Cardiac septum (tissue), 1 donor: ENCODE data around the gene ARNT2. TPM values are rescaled to one million over a fixed set of nuclear protein-coding genes. Genes with fewer than 3 reads are reported as not detected.
"Not testable (repeated sequence)": the region's sequence is repeated elsewhere in the genome, so short reads cannot be mapped to it uniquely, and the experiment has no call there.

Source experiments
- DNase-seq: peaks from one replicate; pipeline ENCODE4 v3.0.0-alpha.2; 2020; ENCODE audit warnings: low spot score
- intact Hi-C: fragments of 100-400 bp; cut with DNase I; formaldehyde crosslinking; loops from one replicate; pipeline ENCODE4 v1.14.0; 2022
- total RNA-seq: library from RNA; stranded (reverse); fragmentation: NEBNext Ultra II Directional; extraction: Animal tissue kit (Norgen Biotek cat#: 25700); gene quantifications from one replicate; pipeline ENCODE4 v1.2.1, GENCODE V29; 2021
- donor health status: DM: no; HTN: no; CAD: no.

ARNT2 gene
- total RNA-seq, 1 donor from 2014 or later, result 4.7 TPM

DNA sequence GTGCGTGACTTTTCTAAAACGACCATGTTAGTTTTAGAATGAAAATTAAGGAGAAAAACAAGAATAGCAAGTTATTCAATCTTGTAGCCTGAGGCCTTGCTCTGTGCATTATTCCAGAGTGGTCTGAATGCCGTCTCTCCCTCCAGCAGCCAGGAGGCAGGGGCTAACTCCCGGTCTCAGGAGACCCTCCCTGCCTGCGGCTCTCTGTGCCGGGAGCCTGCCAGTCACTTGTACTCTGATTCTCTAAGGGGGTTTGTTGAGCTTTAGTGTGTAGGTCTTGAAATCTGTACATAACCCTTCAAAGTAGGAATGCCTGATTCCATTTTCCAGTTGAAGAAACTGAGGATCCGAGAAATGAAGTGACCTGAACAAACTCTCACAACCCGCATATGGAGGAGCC, 97.3 kb downstream of the ARNT2 start:
- intact Hi-C loops, result no loop called here
- no peak for DNase-seq

DNA sequence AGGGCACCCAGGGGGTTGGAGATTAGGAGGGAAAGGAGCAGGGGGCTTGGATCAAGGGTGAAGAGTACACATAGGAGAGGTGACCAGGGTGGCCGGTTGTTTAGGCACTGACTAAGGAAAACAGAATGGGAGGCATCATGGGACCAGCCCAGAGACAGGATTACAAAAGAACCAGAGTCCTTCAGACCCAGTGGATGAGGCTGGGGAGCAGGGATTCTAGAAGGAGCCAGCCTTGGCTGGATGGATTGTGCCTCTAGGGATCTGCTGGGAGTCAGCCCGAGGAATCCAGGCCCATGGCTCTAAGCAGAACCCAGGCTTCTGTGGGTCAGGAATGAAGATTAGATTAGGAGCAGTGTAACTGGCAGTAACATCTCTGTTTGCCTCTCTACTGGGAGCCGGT, 98.6 kb downstream of the ARNT2 start:
- no peak for DNase-seq
- intact Hi-C loops, result no loop called here

DNA sequence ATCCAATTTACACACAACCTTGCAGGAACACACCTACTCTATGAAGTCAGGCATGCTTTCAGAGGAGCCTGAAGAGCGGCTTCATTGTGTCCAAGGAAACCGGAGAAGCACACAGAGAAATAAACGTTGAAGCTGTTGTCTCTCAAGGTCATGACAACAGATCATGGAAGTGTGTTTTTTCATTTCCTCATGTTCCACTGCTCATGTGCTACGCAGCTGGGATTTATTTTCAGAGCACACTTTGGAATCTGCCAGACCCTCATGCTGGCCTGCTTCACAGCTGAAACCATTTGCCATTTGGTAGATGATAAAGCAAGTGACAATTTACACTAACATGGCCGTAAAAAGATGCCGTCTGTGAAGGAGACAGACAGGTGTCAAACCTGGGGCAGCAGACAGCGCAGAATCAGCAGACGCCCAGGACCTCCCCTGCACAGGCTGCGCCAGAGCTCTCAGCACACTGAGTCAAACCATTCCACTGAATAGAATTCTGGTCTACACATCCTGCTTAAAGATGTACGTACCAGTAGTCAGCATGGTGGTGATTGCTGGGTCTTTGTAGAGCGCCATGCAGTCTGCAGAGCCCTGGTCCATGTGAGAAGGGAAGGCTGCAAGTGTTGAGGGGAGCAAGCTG, 99.3 kb downstream of the ARNT2 start:
- intact Hi-C loops, result no loop called here
- DNase-seq, result no peak

DNA sequence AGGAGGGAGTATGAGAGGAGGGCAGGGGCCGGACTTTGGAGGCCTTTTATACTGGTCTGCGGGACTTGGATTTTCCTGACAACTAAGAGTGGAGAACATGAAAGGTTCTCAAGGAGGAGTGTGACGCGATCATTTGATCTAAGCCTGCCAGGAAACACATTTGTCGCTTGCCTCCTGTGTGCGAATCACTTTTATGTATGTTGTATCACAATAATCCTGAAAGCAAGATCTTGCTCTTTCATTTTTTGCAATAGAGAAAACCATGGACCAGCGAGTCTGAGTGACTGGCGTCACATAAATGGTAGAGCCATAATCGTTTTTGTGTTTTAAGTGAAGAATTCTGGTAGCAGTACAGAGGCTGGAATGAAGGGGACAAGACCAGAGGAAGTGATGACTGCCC, 100.7 kb downstream of the ARNT2 start:
- intact Hi-C loops, result loop anchor here (5.0 kb wide), 1 partner anchor 43 kb away; no protein-coding TSS in a partner anchor
- no peak for DNase-seq

DNA sequence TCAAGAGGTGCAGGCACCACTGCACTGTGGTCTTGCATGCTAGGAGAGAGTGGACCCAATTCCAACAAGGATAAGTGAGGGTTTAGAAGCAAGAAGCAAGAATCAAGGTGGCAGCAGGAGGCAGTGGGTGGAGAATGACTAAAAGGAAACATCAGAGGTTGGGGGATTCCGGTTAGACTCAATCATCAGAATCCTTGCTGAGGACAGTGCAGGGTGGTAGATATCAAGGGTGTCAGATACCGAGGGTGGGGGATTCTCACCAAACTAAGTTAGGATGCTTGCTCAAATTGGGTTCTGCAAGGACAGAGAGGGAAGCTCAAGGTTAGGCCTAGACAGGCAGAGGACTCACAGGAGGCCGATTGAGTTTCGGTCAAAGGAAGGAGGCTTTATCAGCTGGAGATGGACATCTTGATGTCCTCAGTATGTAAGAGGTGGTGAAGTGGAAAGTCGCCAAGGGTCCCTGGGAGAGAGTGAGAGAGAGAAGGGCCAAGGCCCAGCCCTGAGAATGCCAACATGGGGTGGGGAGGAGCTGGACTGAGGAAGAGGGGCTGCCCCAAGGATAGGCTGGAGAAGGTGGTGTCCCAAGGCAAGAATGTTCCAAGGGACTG, 102.2 kb downstream of the ARNT2 start:
- intact Hi-C loops, result loop anchor here (5.0 kb wide), 1 partner anchor 44 kb away; no protein-coding TSS in a partner anchor
- no peak for DNase-seq

DNA sequence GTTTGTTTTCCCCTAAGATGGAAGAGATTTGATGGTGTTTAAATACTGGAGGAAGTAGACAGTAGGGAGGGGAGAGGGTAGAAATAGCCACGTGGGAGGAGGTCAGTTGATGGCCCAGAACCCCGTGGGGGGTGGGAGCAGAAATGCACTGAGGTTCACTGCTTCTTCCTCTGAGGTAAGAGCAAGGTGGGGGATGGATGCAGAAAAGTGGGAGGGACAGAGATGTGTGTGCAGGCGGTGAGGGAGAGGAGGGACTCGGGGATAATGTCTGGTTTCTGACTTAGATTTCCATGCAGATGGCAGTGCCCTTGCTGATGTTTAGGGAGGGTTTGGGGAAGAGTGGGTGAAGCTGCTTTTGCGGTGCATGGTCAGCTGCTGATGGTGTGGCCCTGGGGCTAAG, 102.9 kb downstream of the ARNT2 start:
- intact Hi-C loops, result loop anchor here (5.0 kb wide), 1 partner anchor 45 kb away; no protein-coding TSS in a partner anchor

DNA sequence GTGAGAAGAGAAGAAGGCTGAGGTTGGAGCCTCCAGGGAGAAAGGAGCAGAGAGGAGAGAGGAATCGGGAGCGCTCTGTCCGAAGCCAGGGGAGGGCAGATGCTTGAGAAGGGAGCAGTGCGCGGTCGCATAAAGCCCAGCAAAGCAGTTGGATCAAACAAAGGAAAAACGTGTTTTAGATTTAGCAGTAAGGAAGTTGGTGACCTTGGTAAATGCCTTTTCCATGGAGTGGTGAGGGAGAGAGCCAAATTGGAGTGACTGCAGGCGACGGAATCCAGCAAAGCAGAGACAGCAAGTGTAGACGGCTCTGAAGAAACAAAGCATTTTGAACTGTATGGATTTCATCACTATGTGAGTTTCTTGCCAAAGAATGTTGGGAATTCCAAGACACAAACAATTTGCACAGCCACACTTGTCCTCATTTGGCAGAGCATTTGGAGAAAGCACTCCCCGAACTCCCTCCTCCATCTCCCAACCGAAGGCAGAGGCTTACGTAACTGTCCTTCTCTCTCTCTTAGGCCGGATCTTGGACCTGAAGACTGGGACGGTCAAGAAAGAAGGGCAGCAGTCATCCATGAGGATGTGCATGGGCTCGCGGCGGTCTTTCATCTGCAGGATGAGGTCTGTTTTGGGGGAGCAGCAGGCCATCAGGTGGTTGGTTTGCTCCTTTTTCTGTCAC, 103.6 kb downstream of the ARNT2 start:
- intact Hi-C loops, result loop anchor here (5.0 kb wide), 1 partner anchor 45 kb away; no protein-coding TSS in a partner anchor
- no peak for DNase-seq

More for the DNA sequence above, 102.9 kb downstream of the ARNT2 start:
- no peak for DNase-seq

DNA sequence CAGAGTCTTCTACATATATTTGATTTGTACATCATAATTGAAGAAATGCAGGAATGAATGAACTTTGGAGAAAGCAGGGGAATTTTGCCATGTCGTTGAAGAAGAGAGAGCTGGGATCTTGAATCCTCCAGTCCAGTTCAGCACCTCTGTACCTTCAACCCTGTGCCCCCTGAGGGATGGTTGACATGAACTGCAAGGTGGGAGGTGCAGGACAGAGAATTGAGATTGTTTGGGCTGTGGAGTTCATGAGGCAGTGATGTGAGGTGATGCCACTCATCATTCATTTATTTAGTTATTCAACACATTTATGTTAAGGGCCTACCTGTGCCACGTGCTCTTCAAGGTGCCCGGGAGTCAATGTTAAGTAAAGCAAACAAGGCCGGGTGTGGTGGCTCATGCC, 104.6 kb downstream of the ARNT2 start:
- no peak for DNase-seq

DNA sequence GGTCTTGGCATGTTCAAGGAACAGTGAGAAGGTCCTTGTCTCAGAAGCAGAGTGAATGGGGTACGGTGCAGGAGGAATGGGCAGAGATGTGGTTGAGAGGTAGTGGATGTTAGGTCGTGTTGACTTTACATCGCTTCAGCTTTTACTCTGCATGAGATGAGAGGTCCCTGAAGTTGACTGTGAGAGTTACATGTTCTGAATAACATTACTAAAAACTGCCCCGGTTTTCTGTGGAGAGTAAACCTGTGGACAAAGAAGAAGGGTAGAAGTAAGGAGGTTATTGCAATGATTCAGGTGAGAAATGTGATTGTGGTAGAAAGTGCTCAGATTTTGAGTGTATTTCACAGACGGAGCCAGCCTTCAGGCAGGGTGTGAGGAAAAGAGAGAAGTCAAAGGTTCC, 105.6 kb downstream of the ARNT2 start:
- intact Hi-C loops, result loop anchor here (5.0 kb wide), 1 partner anchor 47 kb away; no protein-coding TSS in a partner anchor
- DNase-seq, result no peak

More for the DNA sequence above, 104.6 kb downstream of the ARNT2 start:
- intact Hi-C loops, result loop anchor here (5.0 kb wide), 1 partner anchor 46 kb away; no protein-coding TSS in a partner anchor

DNA sequence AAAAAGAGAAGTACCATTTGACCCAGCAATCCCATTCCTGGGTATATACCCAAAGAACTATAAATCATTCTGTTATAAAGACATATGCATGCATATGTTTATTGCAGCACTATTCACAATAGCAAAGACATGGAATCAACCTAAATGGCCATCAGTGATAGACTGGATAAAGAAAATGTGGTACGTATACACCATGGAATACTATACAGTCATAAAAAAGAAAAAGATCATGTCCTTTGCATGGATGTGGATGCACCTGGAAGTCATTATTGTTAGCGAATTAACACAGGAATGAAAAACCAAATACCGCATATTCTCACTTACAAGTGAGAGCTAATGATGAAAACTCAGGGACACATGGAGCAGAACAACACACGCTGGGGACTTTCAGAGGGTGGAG, 106.8 kb downstream of the ARNT2 start:
- DNase-seq, intact Hi-C loops: not testable (repeated sequence)

DNA sequence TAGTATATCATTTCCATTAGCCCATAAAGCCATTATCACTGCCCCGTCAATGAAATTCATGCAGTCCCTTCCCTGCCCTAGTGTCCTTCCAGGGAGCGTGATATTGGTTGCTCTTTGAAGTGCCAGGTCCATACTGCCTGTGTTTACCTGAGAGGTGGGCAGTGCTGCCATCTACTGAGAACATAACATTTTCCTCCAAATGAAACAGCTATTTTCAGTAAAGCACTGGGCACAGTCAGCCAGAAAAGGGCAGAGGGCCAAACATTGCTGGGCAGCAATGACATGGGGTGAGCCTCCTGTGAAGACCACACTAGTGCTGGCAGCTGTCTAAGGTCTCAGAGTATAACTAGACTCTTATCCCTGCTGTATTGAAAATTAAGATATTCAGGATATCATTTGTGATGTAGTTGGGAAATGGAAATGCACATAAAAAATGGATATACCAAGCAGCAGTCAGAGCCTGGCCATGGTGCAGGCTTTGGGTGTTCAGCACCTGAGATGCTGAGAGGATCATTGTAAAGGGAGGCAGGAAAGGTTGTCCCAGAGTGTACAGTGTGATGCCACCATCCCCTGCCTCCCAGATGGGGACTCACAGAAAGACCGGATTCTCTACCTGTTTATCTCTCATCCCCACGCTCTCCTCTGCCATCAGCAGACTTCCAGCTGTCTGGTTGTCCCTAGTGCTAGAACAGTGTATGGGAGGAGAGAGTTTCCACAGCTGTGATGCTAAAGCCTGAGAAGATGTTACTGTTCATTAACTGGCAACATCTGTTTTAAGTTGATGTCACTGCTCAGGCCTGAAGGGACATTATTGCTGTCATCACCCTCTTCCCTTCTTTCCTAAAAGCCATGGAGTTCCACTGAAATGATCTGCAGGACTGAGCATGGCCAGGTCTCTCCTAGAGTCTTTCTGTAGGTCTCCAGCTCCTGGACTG, 108.8 kb downstream of the ARNT2 start:
- no peak for DNase-seq
- intact Hi-C loops, result no loop called here

DNA sequence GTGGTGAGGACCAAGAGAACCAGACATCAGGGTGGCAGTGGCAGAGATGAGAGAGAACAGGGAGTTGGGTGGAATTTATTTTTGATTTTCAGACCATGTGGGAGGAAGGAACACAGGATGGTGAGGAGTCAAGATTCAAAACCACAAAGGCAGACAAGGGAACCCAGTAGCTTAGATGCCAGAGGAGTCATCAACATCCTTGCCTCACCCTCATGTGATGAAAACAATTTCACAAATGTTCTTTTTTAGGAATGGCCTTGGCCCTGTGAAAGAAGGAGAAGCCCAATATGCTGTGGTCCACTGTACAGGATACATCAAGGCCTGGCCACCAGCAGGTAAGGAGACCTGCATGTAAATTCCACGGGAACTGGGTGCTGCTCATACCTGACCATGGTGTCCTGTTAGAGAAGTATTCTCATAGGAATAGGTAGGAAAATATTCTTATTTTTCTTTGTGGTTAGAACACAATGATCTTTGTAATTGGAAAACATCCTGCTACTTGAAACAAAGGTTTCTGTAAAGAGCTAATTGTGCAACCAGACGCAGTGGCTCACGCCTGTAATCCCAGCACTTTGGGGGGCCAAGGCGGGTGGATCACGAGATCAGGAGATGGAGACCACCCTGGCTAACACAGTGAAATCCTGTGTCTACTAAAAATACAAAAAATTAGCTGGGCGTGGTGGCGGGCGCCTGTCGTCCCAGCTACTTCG, 110.0 kb downstream of the ARNT2 start:
- DNase-seq, result no peak
- intact Hi-C loops, result no loop called here

DNA sequence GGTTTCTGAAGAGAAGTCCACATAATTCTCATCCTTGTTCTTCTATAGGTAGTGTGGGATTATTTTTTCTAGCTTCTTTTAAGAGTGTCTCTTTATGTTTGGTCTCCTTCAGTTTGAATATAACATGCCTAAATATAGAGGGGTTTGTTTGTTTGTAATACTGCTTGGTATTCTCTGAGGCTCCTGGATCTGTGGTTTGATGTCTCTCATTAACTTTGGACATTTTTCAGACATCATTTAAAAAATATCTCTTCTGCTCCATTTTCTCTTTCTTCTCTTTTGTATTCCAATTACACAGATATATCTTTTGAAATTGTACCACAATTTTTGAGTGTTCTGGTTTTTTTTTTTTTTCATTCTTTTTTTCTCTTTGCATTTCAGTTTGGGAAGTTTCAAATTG, 113.1 kb downstream of the ARNT2 start:
- intact Hi-C loops, result no loop called here

DNA sequence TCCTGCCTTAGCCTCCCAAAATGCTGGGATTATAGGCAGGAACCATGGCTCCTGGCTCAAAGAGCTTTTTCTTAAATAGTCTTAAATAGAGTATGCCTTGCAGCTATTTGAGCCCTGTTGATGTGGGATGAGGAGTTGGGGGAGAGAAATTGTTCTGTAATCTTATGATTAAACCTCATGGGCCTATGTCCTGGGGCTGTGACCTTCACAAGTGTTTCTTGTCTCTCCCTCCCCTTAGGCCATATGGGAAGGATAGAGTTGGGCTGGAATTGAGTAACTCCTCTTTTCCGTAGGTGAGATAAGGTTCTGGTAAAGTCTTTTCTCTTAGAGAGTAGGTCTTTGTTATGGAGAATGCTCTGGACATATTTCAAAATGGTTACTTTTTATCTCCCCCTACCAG, 114.3 kb downstream of the ARNT2 start:
- no peak for DNase-seq
- intact Hi-C loops, result no loop called here

More for the DNA sequence above, 113.1 kb downstream of the ARNT2 start:
- no peak for DNase-seq

DNA sequence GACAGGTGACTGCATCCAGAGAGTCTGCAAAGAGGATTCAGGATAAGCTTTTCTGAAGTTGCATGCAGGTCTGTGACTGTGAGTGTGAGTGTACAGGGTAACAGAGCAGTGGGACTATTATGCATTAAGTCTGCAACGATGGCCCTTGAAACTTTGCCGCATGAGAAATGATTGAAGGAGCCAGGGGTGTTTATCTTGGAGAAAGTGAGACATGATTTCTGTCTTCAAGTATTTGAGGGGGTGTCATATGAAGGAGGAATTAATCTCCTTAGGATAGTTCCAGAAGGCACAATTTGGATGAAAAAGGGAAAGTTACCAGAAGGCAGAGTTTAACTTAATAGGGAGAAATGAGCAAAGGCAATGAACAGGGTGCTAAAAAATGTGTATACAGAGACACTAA, 119.6 kb downstream of the ARNT2 start:
- no peak for DNase-seq
- intact Hi-C loops, result no loop called here

DNA sequence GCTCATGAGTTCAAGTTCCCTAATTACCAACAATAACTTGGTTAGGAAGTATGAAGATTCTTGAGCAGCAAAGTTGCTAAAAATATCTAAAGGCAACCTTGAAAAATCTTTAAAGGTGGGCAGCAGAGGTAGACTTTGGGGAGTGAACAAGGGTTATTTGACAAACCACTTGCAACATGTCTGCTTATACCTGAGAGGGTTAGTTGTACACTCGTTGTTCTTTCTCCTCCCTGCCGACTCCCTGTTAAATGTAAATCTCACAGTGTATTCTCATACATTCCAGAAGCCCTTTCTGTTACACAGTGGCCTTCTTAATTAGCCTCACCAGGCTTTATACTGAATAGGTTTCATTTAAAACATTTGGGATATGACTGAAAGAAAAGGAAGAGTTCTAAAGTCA, 121.7 kb downstream of the ARNT2 start:
- intact Hi-C loops, result no loop called here
- no peak for DNase-seq

DNA sequence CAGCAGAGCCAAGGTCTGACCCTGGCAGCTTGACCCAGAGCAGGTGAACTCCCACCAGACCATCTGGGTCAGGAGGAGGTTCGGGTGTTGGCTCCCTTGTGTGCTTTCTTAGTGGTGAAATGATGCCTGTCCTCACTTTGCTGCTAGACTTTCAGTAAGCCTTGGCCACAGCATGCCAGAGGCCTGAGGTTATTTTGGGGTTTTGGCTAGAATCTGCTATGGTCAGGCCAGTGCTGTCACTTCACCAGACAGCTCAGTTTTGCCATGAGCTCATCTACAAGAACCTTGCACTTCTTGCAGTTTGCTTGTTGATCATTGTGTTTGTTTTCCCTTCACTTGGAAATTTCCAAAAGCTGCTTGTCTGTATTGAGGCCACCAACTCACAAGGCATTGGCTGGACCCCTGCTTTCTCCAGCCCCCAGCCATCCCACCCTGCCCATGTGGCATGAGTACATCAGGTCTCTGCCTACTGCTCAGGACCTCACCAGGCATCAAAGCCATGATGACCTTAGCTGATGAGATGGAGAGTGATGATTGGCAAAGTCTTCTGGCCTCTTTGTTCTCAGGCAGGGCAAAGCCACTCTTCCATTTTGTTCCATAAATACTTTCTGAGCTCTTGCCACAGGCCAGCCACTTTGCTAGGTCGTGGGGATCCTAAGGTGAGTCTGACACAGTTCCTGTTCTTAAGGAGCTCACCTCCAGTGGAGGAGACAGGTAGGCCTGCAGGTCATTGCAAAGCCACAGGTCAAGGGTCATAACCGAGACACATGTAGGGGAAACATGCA, 122.6 kb downstream of the ARNT2 start:
- intact Hi-C loops, result no loop called here
- no peak for DNase-seq

DNA sequence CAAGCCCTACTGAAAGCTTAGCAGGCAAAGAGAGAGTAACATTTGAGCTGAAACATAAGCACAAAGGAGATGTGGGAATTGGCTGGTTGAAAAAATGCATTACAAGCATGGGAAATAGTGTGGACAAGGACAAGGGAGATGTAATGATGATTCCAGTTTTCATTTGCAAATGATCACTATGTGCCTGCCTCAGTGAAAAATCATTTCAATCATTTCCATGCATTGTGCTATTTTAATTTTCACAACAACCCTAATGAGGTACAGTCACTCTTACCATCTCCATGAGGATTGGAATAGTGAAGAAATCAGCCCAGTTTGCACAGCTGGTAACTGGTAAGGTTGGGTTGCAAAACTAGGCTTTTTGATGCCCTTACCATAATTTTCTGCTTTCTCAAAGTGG, 123.2 kb downstream of the ARNT2 start:
- intact Hi-C loops, result no loop called here
- no peak for DNase-seq
